Vagina (tissue), 2 donors: ENCODE data around the gene RNMT.

Source experiments
- POLR2A ChIP-seq, 2 donors: fragments of 450-650 bp; IDR thresholded peaks; one replicate each; pipeline ENCODE4 v1.6.1; 2017; ENCODE audit warnings: antibody characterized with exemption in 2 of 2, mild to moderate bottlenecking in 2 of 2, moderate library complexity in 2 of 2
- POLR2AphosphoS5 ChIP-seq, 2 donors: sonication (generic); formaldehyde crosslinking; IDR thresholded peaks; one replicate each; pipeline ENCODE4 v1.9.0; 2017; ENCODE audit warnings: antibody characterized with exemption in 2 of 2, mild to moderate bottlenecking in 2 of 2, low read depth in 1 of 2; ENCODE audit not compliant: insufficient read depth in 1 of 2
- TF ChIP-seq, protein P1 (sequence below), 3 experiments: fragments of 450-650 bp in 2 of 3; fragments of 200-600 bp in 1 of 3; sonication (generic) in 1 of 3; IDR thresholded peaks; one replicate each; pipeline ENCODE4 v1.5.1; 2017 to 2019; ENCODE audit warnings: antibody characterized with exemption in 3 of 3, mild to moderate bottlenecking in 2 of 3, moderate library complexity in 2 of 3

DNA sequence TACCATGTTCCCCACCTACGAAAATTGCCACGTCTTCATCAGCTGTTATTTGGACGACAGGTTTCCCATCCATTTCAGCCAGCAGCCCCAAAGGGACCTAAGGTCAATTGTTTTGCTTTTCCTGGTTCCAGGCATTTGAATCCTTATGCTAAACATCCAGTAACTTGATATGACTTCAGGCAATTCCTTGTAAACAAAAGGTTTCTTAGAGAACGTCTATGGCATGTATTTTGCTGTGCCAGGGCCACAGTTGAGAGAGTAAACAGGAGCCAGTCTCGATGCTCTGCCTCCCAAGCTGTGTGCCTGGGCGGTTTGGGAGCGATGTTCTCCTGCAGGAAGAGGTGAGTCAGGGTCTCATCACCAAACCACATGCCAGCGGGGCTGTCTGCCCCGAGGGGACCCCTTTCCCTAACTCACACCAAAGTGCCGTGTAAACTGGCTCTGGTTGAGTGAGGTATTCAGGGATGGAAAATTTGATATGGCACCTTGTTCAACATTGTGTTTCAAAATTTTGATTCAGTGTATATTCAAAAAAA lies 84.5 kb downstream of the RNMT start:
- TF ChIP-seq, protein P1, sequence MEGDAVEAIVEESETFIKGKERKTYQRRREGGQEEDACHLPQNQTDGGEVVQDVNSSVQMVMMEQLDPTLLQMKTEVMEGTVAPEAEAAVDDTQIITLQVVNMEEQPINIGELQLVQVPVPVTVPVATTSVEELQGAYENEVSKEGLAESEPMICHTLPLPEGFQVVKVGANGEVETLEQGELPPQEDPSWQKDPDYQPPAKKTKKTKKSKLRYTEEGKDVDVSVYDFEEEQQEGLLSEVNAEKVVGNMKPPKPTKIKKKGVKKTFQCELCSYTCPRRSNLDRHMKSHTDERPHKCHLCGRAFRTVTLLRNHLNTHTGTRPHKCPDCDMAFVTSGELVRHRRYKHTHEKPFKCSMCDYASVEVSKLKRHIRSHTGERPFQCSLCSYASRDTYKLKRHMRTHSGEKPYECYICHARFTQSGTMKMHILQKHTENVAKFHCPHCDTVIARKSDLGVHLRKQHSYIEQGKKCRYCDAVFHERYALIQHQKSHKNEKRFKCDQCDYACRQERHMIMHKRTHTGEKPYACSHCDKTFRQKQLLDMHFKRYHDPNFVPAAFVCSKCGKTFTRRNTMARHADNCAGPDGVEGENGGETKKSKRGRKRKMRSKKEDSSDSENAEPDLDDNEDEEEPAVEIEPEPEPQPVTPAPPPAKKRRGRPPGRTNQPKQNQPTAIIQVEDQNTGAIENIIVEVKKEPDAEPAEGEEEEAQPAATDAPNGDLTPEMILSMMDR (IDR thresholded peaks at IDR 0.05), result no peak
- TF ChIP-seq POLR2AphosphoS5 (IDR thresholded peaks at IDR 0.05; ENCODE audit: insufficient read depth in 1 of 2, low read depth in 1 of 2) (no peak), POLR2A (IDR thresholded peaks at IDR 0.05) (no peak)
